Smooth muscle cell of the coronary artery (primary cell): ENCODE measurements around the gene TSPYL6. TPM values are rescaled to one million over a fixed set of nuclear protein-coding genes. Genes with fewer than 3 reads are reported as not detected.

ENCODE experiments used
- total RNA-seq: library from RNA; depleted of rRNA; stranded (reverse); fragments of >200 nt; gene quantifications from 2 replicates; pipeline ENCODE4 v1.2.3, GENCODE V29; 2014; ENCODE audit warnings: low replicate concordance

The TSPYL6 gene
- under 0.01 TPM in 1 of 2 replicates, not detected in the other for total RNA-seq

GRCh38 chr2:54256091-54256694 lies at the start of gene TSPYL6:
TSS of gene TSPYL6 (minus strand) at chr2:54256229. CDS start at chr2:54256151, 78 bp downstream.

Other genes with a start within 250 kb of the TSPYL6 start
- gene ACYP2, start 140.6 kb downstream of the TSPYL6 start, total RNA-seq: 7.1 and 9.6 TPM in 2 replicates
- gene SPTBN1, start 200.1 kb upstream of the TSPYL6 start, total RNA-seq: 323 and 425 TPM in 2 replicates